ENCODE measurements around the gene ABL1.

The ABL1 gene

DNA sequence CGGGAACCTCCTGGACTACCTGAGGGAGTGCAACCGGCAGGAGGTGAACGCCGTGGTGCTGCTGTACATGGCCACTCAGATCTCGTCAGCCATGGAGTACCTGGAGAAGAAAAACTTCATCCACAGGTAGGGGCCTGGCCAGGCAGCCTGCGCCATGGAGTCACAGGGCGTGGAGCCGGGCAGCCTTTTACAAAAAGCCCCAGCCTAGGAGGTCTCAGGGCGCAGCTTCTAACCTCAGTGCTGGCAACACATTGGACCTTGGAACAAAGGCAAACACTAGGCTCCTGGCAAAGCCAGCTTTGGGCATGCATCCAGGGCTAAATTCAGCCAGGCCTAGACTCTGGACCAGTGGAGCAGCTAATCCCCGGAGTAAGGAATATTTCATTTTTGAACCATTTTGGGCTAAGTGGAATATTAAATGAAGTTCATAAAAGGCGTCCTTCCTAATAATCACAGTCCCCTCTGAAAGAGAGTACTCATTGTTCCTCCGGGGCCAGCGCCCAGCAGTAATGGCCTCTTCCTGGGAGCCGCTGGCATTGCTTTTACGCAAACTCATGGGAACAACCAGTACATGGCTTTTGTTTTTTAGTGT lies 38.0 kb downstream of the ABL1 start:
- DNase-seq: no peak

GRCh38 chr9:130873966-130874365 lies 38.9 kb downstream of the ABL1 start:
- DNase-seq: no peak

DNA sequence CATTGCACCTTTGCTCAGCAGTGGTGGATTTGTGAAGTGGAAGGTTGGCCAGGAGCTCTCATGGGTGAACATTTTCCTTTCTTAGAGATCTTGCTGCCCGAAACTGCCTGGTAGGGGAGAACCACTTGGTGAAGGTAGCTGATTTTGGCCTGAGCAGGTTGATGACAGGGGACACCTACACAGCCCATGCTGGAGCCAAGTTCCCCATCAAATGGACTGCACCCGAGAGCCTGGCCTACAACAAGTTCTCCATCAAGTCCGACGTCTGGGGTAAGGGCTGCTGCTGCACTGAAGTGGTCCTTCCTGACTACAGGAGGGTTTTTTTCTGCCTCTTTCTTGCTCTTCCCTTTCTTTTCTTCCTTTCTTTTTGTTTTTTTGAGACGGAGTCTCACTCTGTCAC lies 39.7 kb downstream of the ABL1 start:
- DNase-seq: no peak

- no peak for DNase-seq
Measured at GRCh38 chr9:130877300-130877699, 42.2 kb downstream of the ABL1 start.

- DNase-seq: no peak
Measured at GRCh38 chr9:130878295-130878694, 43.2 kb downstream of the ABL1 start.

DNA sequence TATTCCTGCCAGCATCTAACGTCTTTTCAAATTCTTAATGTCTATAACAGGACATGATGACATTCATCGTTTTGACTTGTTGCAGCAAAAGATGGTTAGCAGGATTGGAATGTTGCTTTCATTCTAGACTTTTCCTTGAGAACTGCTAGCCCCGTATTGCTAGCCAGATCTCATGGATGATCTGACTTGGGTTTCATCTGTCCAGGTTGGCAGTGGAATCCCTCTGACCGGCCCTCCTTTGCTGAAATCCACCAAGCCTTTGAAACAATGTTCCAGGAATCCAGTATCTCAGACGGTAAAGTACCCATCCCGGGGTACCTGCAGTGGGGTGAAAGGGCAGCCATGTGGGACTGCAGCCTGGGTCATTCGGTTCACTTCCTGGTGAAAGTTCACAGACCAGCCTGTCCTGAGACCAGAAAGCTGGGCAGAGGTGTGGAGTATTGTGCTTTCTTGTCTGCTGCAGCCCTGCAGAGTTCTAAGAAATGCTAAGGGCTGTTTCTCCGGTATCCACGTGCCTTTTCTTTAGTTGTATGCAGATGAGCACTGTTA lies 44.9 kb downstream of the ABL1 start:
- no peak for DNase-seq

GRCh38 chr9:130880599-130881220 lies 45.7 kb downstream of the ABL1 start:
- no peak for DNase-seq

- no peak for DNase-seq
Measured at GRCh38 chr9:130881516-130881915, 46.5 kb downstream of the ABL1 start.

DNA sequence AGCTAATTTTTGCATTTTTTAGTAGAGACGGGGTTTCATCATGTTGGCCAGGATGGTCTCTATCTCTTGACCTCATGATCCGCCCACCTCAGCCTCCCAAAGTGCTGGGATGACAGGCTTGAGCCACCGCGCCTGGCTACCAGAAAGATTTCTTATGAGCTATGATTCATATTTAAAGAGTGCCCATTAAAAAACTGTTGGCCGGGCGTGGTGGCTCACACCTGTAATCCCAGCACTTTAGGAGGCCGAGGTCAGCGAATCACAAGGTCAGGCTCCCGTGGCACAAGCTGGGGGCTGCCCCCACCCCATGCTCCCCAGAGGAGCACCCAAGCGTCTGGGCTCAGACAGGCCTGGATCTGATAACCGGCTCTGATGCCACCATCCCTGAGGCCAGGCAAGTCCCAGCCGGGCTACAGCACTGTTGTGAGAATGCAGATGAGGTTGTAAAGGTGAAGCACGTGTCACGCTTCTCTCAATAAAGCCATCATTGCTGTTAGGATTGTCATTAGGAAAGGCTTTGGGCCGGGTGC lies 47.7 kb downstream of the ABL1 start:
- no peak for DNase-seq

GRCh38 chr9:130883479-130883878 lies 48.4 kb downstream of the ABL1 start:
- no peak for DNase-seq

- DNase-seq: no peak
Measured at GRCh38 chr9:130884111-130884531, 49.1 kb downstream of the ABL1 start.

DNA sequence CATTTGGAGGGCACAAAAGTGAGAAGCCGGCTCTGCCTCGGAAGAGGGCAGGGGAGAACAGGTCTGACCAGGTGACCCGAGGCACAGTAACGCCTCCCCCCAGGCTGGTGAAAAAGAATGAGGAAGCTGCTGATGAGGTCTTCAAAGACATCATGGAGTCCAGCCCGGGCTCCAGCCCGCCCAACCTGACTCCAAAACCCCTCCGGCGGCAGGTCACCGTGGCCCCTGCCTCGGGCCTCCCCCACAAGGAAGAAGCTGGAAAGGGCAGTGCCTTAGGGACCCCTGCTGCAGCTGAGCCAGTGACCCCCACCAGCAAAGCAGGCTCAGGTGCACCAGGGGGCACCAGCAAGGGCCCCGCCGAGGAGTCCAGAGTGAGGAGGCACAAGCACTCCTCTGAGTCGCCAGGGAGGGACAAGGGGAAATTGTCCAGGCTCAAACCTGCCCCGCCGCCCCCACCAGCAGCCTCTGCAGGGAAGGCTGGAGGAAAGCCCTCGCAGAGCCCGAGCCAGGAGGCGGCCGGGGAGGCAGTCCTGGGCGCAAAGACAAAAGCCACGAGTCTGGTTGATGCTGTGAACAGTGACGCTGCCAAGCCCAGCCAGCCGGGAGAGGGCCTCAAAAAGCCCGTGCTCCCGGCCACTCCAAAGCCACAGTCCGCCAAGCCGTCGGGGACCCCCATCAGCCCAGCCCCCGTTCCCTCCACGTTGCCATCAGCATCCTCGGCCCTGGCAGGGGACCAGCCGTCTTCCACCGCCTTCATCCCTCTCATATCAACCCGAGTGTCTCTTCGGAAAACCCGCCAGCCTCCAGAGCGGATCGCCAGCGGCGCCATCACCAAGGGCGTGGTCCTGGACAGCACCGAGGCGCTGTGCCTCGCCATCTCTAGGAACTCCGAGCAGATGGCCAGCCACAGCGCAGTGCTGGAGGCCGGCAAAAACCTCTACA lies 49.8 kb downstream of the ABL1 start:
- no peak for DNase-seq

- no peak for DNase-seq
Measured at GRCh38 chr9:130885484-130886375, 50.7 kb downstream of the ABL1 start.

DNA sequence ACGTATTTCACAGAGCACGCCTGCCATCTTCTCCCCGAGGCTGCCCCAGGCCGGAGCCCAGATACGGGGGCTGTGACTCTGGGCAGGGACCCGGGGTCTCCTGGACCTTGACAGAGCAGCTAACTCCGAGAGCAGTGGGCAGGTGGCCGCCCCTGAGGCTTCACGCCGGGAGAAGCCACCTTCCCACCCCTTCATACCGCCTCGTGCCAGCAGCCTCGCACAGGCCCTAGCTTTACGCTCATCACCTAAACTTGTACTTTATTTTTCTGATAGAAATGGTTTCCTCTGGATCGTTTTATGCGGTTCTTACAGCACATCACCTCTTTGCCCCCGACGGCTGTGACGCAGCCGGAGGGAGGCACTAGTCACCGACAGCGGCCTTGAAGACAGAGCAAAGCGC lies 51.9 kb downstream of the ABL1 start:
- no peak for DNase-seq

DNA sequence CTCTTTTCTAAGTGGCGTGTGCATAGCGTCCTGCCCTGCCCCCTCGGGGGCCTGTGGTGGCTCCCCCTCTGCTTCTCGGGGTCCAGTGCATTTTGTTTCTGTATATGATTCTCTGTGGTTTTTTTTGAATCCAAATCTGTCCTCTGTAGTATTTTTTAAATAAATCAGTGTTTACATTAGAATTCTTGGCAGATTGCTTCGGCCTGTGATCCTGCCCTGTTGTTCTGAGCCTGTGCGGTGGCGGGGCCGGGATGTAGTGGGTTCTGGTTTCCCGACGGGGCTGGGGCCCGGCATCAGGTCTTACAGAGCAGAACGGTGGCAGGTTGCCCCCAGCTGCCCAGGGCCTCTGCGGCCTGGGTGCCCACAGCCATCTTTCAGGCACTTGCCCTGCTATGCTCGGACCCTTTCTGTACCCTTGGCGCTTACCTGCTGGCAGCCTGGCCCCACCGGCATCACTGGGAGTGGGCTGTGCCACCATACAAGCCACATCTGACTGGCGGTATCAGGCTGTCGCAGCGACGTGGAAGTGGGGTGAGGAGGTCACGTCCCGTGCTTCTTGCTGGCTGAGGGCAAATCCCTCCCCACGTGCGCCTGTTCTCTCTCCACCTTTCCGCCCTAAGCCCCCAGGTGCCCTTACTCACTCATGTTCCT lies 52.6 kb downstream of the ABL1 start:
- DNase-seq: no peak

- no peak for DNase-seq
Measured at GRCh38 chr9:130888146-130888885, 53.3 kb downstream of the ABL1 start.

DNA sequence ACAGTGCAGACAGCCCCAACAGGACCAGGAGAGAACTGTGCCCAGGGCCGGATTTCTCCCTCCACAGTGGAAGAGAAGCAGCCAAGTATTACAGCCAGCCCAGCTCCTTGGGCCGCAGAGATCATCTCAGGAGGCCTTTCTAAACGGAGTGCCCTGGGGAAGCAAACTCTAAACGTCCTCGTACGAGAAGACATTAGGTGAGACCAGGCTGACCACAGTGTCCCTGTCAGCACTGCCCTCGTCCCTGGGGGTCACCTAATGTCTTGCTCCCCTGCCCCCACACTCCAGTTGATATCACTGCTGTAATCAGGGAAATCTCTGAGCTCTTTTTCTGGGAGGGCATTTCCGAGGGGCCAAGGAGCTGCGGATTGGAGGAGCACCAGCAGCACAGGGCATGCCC lies 55.1 kb downstream of the ABL1 start:
- no peak for DNase-seq

DNA sequence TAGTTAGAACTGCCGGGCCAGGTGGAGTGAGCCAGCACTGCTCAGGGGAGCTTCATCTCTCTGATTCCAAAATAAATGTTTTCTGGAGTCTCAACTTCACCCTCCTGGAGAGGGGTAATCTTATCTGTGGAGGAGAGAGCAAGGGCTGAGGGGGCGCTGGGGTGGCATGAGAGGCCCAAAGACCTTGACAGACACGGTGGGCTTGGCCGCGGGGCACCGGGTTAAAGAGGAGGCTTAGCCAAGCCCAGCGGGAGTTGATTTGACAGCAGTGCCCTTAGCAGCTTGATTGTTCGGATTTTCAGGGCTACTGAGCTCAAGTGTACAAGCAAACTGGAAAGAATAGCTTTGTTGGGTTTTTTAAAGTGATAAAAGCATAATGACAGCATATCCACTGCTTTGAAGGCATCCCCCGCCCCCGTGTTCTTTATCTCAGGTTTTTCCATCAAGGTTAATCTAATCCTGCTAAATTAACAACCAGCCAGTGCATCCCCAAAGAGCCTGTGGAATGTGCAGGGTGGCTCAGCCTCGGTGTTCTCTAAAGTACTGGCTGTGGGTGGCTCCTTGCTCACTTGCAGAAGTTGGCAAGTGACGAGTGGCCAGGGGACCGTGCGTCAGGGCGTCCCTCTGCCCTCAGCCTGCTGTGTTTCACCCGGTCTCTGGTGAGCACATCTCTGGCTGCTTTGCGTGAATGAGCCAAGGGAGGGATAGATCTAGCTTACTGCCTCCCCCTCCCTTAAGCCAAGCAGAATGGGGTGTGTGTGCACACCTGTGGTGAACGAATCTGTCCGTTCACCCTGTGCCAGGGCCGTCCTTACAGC lies 56.0 kb downstream of the ABL1 start:
- no peak for DNase-seq

GRCh38 chr9:130891688-130892476 lies 56.8 kb downstream of the ABL1 start:
- no peak for DNase-seq
